C4-2B (cell line): ENCODE data around the gene HRH3.

ENCODE experiments used
- H3K27ac ChIP-seq: fragments of 450-650 bp; 2 replicates; pipeline ENCODE4 v1.5.1; 2017
- CTCF ChIP-seq: fragments of 450-650 bp; conservative IDR thresholded peaks from 2 replicates; pipeline ENCODE4 v1.5.1; 2017; ENCODE audit warnings: mild to moderate bottlenecking
- ZFX ChIP-seq: fragments of 450-650 bp; IDR thresholded peaks from 2 replicates; pipeline ENCODE4 v1.6.1; 2017

The HRH3 gene

GRCh38 chr20:62243906-62244515, 23.9 kb upstream of the HRH3 start:
- no peak overlapping the region for H3K27ac ChIP-seq
- TF ChIP-seq CTCF (no peak), ZFX (no peak)

GRCh38 chr20:62243106-62243505, 23.0 kb upstream of the HRH3 start:
- TF ChIP-seq CTCF (no peak), ZFX (no peak)
- no peak overlapping the region for H3K27ac ChIP-seq

- no peak overlapping the region for H3K27ac ChIP-seq
- no peak for TF ChIP-seq CTCF
- TF ChIP-seq ZFX = no peak
Measured at GRCh38 chr20:62242176-62242575, 22.1 kb upstream of the HRH3 start.

GRCh38 chr20:62241506-62241905, 21.4 kb upstream of the HRH3 start:
- H3K27ac ChIP-seq = no peak overlapping the region
- TF ChIP-seq CTCF (no peak), ZFX (no peak)

- no peak for TF ChIP-seq CTCF
- TF ChIP-seq ZFX = no peak
- H3K27ac ChIP-seq = peak overlapping the region; percentile 80; the same call in 1 of the 2 replicates
Measured at GRCh38 chr20:62240020-62240685, 20.1 kb upstream of the HRH3 start.

GRCh38 chr20:62239278-62239879, 19.3 kb upstream of the HRH3 start:
- H3K27ac ChIP-seq = peak overlapping the region; percentile 80
- TF ChIP-seq ZFX (no peak), CTCF (no peak)

GRCh38 chr20:62238569-62239277, 18.6 kb upstream of the HRH3 start:
- TF ChIP-seq ZFX = peak; percentile 92; the same call in 1 of the 2 replicates
- no peak for TF ChIP-seq CTCF
- peak overlapping the region; percentile 80 for H3K27ac ChIP-seq
